T1000 (cell line): Measurements from ENCODE around the gene MAP2K7.
"Not testable (repeated sequence)": the region's sequence is repeated elsewhere in the genome, so short reads cannot be mapped to it uniquely, and the experiment has no call there.

Experiments
- DNase-seq: peaks from one replicate; lab custom pipeline; 2025; ENCODE audit warnings: mixed read lengths; lab: John Stamatoyannopoulos, UW

The MAP2K7 gene

DNA sequence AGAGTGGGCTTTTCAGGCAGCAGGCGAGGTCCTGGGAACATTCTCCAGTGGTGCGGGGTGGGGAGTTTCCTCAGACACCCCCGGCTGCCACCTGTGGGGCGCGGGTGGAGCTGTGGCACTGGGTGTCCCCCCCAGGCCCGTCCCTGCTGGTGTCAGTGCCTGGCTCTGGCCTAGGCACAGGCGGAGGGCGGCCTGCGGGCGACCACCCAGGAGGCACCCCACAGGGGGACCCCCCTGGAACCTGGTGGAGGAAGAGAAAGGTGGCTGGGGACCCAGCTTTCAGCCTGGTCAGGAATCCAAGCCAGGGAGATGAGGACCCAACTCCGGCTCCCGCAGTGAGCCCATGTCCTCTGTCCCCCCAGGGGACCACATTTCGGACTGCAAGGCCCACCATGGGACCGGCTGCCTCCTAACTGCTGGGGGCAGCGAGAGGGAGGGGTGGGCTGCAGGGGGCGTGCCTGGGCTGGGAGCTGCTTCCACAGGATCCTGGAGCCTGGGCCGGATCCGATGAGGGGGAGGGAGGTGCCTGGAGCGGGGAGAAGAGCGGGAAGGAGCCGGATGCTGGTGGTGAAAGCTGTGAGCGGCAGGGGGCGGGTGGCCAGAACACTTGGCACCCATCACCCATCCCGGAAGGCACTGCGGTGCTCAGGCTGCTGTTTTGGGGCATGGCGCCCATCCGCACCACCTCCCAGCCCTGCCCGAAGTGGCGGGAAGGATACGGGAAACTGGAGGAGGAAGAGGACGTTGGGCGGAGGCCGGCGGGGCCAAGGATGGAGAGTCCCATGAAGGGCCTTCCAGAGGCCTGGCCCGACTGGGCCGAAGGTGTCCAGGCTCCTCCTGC lies 27.8 kb downstream of the MAP2K7 start:
- no peak for DNase-seq

DNA sequence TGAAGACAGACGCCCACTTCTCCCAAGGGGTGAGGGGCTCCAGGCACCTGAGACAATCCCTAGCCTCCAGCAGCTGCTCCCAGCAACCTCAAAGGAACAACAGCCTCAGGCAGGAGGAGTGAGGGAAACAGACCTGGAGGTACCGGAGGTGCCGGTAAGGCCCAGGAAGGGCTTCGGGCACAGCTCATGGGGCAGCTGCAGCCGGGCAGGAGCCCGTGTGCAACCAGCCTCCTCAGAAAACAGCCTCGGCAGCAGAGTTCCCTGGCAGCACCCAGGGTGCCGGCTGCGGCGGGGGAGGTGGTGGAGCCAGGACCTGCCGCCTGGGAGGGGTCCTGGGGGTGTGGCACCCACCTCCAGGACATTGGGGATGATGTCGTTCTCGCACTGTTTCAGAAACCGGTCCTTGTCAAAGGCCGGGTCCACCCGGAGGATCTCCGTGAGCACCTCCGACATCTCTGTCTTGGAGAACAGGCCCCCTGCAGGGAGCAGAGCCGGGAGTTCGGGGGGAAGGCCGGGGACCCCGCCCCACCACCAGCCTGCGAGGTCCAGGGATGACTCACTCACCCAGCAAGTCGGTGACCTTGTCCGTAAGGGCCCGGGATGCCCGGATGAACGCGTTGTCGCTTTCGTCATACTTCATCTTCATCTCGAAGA lies 28.7 kb downstream of the MAP2K7 start:
- DNase-seq: no peak

DNA sequence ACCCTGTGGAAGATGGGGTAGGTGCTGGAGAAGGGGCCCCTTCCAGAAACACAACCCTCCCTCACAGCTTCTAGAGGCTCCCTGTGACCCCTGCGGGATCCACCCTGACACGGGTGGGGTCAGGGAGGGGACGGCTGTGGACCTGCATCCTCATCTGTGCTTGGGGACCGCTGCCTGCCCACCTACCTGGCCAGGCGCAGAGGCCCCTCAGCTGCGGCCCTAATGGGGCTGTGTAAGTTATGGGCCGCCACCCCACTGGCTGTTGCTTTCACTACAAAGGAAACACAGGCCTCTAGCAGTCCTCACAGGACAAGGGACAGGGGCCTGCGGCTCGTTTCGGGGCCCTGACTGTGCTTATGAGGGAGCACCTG lies 29.2 kb downstream of the MAP2K7 start:
- no peak for DNase-seq

DNA sequence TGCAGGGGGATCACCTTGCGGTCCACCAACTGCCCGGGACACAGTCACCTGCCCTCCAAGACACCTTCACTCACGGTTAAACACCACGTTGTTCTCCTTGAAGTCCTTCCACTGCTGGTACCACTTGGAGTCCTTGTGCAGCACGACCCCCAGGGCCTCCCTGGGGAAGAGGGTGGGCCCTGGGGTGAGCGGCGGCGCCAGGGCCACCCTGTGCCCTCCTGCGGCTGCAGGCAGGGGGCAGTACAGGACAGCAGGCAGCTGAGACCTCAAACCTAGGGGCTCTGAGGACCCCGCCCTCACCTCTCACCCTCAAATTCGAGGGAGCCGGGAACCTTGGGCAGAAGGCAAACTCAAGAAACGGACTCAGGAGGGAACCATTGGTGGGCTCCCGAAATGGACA lies 29.7 kb downstream of the MAP2K7 start:
- DNase-seq: no peak

DNA sequence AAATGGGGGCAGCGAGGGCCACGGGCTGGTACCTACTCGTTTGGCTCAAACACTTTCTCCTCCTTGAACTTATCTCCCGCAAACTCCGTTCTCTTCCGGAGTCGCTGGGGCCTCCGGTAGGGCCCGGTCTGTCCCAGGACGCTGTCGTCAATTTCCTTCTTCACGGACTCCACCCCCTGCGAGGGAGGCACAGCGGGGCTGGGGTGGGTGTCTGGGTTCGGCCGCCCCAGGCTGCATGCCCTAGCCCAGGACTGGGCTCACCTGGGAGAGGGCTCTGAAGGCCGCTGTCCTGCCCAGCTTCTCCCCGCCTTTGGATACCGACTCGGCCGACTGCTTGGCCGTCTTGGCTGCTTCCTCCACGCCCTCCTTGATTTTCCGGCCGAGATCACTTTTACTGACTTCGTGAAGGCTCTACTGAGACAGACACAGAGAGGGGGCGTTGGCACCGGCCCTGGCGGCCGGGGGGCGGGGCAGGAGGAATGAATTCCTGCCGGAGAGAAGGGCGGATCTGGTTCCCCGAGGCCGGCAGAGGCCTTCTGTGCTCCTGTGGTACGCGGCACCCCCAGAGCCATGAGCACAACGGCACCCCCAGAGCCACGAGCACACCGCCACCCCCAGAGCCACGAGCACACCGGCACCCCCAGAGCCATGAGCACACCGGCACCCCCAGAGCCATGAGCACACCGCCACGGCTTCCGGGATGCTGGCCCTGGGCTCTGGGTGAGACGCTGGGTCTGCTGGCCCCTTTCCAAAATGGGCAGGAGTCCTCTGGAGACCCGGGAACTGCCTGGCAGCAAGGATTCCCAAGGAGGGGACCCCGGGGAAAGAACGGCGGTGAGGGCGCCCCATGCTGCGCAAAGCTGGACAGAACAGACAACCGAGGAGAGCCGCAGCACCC lies 30.4 kb downstream of the MAP2K7 start:
- no peak for DNase-seq

DNA sequence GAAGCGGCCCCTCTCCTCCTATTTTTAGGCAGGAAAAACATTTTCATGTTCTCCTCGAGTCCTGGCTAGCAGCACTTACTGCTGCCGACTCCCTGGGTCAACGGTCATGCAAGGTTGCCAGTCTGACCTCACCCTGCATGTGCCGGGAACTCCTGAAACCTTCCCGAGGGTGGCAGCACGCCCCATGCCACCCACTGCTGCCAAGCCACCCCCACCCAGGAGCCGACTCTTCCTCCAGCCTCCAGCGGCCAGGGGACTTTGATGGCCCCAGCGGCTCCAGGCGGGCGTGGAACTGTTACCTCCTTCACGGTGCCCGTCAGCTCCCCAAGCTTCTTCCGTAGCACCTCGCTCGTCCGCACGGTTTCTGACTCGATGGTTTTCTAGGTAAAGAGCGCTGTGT lies 31.1 kb downstream of the MAP2K7 start:
- DNase-seq: no peak

DNA sequence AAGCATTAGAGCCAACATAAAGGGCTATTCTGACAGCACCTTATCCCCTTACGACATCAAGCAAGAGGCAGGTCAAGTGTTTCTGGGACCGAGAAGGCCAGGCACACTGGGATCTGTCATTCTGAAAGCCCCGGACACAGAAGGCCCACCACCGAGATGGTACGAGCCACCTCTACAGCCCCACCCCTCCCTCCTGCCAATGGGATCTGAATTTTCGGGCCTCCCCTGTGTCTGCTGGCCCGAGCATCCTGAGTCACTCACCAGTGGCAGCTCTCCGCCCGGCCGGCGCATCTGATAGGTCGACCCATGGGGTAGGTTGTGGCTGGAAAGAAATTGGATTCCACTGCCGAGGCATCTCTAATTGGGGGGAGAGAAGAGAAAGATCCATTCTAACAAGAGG lies 37.2 kb downstream of the MAP2K7 start:
- no peak for DNase-seq

DNA sequence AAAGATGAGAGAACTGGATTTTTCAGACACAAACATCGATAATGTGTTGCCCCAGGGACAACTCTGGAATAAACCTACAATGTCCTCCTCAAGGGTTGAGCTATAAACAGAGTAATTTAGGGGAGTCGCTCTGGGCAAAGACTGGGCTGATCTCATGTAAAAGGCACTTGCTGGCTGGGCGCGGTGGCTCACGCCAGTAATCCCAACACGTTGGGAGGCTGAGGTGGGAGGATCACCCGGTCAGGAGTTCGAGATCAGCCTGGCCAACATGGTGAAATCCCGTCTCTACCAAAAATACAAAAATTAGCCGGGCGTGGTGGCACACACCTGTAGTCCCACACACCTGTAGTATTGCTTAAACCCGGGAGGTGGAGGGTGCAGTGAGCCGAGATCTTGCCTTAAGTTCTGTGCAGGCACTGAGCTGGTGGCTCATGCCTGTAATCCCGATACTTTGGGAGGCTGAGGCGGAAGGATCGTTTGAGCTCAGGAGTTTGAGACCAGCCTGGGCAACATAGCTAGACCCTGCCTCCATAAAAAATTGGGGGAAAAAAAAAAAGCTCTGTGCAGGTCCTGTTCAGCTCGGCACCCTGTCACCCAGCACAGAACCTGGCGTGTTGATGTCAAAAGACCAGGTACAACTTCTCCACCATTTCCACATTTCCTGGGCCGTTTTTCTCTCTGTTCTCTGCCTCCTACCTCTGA lies 38.4 kb downstream of the MAP2K7 start:
- DNase-seq: no peak

DNA sequence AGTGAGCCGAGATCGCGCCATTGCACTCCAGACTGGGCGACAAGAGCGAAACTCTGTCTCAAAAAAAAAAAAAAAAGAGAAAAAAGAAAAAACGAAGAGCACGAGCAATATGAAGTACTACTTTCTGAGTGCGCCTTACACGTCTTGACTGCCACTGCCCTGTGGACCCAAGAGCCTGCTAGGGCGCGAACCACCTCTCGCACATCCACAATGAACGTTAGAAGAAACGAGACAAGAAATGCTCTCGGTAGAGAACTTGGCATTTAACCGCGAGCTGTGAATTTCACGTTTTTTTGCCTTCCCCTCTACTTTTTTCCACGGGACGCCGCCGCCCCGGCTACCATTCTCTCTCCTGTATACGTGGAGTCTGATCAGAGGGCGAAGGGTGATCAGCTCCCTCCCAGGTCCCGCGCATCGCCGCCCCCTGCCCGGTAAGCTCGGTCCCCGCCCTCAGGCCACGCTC lies 39.3 kb downstream of the MAP2K7 start:
- DNase-seq: no peak

DNA sequence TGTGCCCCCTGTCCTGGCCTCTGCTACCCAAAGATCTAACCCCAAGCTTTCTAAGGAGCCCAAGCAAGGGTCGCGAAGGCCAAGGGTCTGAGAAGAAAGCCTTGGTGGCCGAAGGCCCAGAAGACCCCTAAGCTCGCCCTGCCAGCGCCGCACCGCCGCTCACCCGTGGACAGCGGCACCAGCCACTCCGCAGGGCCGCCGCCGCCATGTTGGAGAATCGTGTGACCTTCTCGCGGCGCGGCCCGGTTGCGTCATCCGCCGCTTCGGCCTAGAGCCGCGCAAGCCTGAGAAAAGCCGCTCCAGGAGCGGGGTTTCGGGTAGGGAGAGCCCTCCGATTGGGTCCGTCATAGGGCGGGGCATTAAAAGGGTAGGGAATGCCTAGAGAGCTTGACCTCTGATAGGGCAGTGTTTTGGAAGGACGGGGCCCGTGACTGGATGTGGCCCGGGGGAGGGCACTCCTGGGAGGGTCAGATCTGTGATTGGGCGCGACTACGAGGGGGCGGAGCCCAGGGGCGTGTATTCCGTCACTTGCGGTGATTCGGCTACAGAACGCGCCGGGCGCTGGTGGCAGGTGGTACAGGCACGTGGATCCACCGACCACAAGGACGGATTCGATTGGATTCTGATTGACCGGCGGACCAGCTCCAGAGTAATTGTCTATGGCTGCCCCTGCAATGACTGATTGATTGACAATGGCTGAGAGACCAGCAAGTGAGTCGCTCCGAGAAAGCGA lies 39.9 kb downstream of the MAP2K7 start, which contains the start of gene TIMM44:
TIMM44 (minus strand) TSS at position 223 of the 733 bp plus-strand sequence; CDS start at position 208, 15 bp downstream.
- DNase-seq: peak; percentile 98

DNA sequence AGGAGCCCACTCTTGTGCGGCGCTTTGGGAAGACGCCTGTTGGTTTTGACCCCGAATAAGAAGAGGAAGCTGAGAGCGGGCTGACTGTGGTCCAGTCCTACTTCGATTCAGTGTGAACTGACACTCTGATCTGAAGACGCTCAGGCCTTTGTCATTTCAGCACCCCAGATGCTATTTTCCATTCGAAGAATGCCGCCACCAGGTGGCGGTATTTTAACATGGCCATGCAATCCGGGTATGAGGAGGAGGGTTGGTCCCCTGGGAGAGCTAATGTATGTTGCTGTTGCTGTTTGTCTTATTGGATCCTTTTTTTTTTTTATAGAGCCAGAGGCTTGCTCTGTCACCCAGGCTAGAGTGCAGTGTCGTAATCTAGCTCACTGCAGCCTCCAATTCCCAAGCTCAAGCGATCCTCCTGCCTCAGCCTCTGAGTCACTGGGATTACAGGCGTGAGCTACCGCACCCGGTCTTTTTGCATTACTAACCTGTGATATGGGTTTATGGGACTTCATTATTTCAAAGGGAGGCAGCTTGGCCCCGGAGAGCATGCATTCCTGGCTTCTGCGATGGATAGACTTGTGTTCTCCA lies 40.6 kb downstream of the MAP2K7 start:
- peak; percentile 83 for DNase-seq

DNA sequence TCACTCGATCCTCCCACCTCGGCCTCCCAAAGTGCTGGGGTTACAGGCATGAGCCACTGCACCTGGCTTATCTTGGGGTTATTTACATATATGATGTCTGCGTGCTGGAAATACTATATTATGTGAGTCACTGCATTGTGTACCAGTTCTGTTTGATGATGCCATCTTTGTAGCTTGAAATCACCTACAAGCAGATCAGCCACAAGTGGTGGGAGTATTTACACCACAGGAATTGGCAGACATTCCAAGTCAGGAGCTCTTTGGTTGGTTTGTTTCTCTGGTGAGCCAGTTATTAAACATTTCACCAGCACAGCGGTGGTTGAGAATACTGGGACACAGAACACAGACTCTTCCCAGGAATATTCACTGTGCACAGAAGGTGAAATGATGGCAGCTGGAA lies 44.3 kb downstream of the MAP2K7 start:
- DNase-seq: no peak

DNA sequence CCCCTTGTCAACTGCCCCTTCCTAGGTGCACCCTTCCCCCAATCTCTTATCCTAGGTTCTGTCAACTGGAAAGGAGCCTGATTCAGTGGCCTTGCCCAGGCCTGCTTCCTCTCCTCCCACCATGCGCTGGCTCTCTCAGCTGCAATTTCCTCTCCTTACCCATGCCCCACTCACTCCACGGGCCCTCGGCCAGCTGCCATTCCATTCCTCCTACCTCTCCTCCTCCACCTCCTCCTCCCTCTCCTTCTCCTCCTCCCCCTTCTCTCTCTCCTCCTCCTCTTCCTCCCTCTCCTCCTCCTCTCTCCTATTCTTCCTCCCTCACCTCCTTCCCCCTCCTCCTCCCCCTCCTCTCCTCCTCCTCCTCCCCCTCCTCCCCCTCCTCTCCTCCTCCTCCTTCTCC lies 49.4 kb downstream of the MAP2K7 start:
- no peak for DNase-seq

DNA sequence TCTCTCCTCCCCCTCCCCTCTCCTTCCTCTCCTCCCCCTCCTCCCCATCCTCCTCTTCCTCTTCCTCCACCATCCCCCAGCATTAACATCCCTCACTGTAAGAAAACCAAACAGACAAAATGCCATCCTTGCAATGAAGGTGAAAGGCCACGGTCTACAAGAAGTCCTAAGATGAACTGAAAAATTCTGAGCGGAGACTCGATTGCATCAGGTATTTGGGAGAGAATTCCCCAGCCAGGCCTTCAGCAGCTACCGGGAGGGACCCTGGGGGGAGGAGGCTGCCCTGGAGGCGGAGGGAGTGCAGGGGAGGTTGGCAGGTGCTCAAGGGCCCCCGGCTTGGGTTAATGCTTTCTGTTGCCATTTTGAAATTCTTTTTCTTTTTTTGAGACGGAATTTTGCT lies 49.9 kb downstream of the MAP2K7 start:
- no peak for DNase-seq

DNA sequence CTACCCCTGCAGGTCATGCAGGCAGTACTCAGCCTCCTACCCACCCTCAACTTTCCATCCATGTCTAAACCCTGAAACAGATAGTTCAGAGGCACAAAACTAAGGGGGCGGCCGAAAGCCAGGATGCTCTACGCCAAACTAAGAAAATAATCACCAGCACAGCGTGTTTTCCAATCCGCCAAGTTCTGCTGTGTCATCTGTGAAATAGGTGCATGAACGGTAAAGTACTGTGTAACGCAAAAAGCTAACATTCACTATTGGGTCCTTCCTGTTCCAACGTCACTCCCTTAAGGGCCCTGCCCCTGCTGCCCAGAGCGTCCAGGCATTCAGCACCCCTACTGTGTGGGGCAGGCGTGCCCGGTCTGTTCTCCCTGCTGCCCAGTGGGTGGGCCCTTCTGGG lies 52.0 kb downstream of the MAP2K7 start:
- no peak for DNase-seq

DNA sequence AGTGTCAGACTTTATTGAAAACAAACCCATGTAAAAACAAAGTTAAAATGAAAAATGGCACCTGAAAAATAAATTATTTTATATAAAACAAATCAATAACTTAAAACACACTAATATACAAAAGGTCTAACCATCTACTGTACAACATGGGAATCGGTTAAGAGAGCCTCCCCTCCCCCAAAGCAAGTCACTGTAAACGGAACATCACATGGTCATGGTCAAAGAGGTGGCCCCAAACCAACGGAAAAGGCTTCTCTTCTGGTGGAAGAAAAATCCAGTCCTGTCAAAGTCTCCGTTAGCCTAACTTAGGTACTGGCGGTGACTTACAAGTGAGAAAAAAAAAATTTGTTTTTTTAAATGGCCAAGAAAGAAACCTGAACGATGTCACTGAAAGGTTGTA lies 55.5 kb downstream of the MAP2K7 start:
- DNase-seq: no peak

DNA sequence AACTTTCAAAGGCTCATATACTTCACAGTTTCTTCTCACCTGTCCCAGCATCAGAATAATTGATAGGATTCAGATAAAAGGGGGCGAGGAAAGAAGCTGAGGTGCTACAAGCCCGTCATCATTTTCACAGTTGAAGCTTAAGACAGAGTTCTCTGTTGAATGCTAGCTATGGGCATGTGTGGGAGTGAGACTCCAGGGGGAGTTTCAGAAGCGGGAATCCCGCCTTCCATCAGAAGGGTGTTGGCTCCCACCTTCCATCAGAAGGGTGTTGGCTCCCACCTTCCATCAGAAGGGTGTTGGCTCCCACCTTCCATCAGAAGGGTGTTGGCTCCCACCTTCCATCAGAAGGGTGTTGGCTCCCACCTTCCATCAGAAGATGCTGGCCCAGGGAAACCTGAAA lies 57.4 kb downstream of the MAP2K7 start:
- not testable (repeated sequence) for DNase-seq

DNA sequence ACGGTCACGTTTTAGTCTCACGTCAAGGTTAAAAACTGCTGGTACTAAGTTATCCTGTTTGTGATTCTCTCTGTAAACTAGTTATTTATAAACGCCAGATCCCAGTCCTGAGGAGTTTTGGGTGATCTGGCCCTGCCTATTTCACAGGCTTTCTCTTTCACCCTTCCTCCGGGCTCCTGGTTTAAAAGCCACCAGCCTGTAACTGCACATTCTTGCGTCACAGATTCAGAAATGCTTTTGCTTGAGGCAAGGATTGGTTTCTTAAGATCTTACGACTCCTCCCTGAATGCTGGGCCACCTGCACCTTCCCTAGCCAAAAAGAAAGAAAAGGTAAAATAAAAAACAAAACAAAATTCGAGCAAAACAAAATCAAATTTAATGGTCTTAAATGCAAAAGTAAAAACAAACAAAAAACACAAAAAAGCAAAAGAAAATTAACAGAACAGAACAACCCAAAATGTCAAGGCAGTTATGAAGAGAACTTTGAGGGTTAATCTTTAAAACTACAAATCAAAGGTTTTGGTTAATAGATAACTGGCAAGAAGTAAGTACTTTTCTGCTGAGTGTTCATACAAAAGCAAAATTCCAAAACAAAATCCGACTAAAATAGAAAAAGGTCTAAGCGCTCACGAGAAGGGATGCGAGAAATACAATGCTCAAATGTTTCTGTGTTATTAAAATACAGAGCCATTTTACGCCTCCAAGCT lies 58.4 kb downstream of the MAP2K7 start:
- no peak for DNase-seq

DNA sequence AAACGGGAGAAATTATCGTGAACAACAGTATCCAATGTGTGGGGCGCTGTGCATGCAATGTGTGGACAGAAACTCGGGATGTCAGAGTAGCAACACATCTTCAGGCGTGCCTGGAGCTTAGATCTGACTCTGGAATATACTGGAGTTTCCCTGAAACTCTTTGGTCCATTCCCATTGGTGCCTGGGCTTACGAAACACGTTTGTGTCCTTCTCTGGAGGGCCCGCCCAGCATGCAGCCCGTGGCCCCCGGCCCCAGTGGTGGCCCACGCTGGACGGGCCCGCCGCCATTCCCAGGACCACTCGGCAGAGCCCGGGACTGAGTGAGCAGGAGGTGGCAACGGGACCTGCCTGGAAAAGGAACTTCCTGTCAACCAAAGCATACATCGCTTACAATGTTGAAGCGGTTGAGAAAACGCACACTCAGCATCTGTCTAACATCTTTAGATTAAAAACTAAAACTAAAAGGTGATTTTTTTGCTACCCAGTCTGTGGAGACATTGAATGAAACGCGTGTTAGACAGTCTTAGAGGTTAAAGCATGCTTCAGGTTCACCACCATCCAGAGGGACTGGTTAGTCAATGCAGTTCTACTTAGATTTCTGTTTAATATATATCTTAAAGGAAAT lies 59.1 kb downstream of the MAP2K7 start:
- no peak for DNase-seq

DNA sequence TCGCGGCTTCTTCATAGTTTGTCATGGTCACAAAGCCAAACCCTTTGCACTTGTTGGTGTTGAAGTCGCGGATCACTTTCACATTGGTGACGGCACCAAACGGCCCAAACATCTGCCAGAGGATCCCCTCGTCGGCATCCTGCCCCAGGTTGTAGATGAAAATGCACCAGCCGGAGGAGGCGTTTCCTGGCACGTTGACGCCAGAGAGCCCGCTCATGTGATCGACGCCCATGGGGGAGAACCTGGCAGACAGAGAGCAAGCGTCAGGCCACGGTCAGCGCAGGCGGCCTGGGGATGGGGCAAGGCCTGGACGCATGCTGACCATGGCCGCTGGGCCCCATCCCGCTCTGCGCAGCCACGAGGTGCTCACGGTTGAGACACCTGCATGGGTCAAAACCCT lies 59.9 kb downstream of the MAP2K7 start:
- no peak for DNase-seq
